PC-3 (cell line): Measurements from ENCODE around the gene APOLD1.

Experiments
- CTCF ChIP-seq: fragments of 300-600 bp; sonication (generic); conservative IDR thresholded peaks from 2 replicates; pipeline ENCODE4 v1.5.1; 2017; ENCODE audit warnings: antibody characterized with exemption, low read depth, mild to moderate bottlenecking, low read length
- EZH2 ChIP-seq: fragments of 300-600 bp; sonication (generic); IDR thresholded peaks from one replicate; pipeline ENCODE4 v1.6.1; 2017; ENCODE audit warnings: antibody characterized with exemption, mild to moderate bottlenecking, low read length; ENCODE audit not compliant: unreplicated experiment

DNA sequence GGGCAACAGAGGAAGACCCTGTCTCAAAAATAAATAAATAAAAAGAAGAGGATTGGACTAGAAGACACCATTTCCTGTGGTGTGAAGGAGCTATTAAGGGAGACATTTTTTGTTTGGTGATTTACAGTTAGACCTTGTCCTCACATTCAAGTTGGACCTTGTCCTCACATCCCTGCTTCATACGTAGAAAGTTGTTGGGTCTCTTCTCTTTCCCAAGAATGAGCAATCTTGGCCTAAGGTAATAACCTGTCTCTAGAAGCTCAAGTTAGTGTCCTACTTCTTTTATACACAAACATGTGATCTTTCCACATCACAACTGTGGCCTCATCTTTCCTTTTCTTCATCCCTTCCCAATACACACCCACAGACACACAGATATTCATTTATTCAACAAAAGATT lies 13.0 kb downstream of the APOLD1 start:
- TF ChIP-seq CTCF, result no peak
- TF ChIP-seq EZH2, result no peak
